ENCODE measurements around the gene VWA5B1. TPM values are rescaled to one million over a fixed set of nuclear protein-coding genes. Genes with fewer than 3 reads are reported as not detected.

The VWA5B1 gene
- total RNA-seq, result not detected in 2 replicates

GRCh38 chr1:20290624-20291597 is at the start of gene VWA5B1:
TSS of gene VWA5B1 (plus strand) at chr1:20290875. CDS start at chr1:20310602, 19,727 bp downstream.

Other genes starting within 250 kb of the VWA5B1 start
- 0.09 and 4.3 TPM in 2 replicates for gene PLA2G5, start 220.7 kb upstream of the VWA5B1 start, total RNA-seq
- not detected in 2 replicates for gene PLA2G2D, start 171.3 kb upstream of the VWA5B1 start, total RNA-seq
- not detected in 2 replicates for gene PLA2G2F, start 151.6 kb upstream of the VWA5B1 start, total RNA-seq
- under 0.01 TPM in 1 of 2 replicates, not detected in the other for gene UBXN10, start 104.8 kb upstream of the VWA5B1 start, total RNA-seq
- not detected in 2 replicates for gene PLA2G2C, start 104.4 kb upstream of the VWA5B1 start, total RNA-seq
- 9.4 and 40.8 TPM in 2 replicates for gene CAMK2N1, start 195.3 kb downstream of the VWA5B1 start, total RNA-seq
- gene MUL1, start 217.3 kb downstream of the VWA5B1 start, total RNA-seq, result 19.1 and 19.5 TPM in 2 replicates